NOMO-1 (cell line): ENCODE measurements around the gene PCSK2.

ENCODE experiments used
- DNase-seq, 2 experiments: peaks; one replicate each; lab custom pipeline; 2025; ENCODE audit not compliant: unreplicated experiment in 2 of 2; lab: John Stamatoyannopoulos, UW

PCSK2 gene

DNA sequence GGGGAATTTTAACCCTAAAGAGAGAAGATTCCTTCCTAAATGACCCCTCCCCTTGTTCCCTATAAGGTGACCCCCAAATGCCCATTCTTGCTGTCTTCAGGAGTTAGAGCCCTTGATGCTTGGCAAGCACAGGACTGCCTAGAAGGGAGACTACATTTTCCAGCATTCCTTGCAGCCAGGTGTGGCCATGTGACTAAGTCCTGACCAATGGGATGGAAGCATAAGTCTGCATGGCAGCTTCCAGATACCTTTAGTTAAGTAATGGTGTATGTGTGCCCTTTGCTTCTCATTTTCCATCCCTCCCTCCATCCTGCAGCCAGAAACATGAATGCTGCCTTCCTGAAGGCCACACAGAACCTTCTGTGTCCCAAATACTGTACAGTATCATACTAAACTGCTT, 298.8 kb downstream of the PCSK2 start:
- DNase-seq: no peak

DNA sequence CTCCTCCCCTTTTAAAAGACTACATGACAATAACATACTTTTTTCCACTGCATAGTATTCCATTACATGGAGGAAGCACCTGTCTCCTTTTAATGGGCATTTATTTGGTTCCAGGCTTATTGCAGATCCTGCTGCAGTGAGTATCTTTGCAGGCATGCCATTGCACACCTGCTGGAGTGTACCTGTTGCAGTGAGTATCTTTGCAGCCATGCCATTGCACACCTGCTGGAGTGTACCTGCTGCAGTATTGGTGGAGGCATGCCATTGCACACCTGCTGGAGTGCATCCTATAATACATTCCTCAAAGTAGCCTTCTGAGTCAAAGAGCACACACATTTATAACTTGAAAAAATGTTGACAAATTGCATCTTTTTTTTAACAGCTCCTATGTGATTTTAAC, 302.7 kb downstream of the PCSK2 start:
- no peak for DNase-seq

DNA sequence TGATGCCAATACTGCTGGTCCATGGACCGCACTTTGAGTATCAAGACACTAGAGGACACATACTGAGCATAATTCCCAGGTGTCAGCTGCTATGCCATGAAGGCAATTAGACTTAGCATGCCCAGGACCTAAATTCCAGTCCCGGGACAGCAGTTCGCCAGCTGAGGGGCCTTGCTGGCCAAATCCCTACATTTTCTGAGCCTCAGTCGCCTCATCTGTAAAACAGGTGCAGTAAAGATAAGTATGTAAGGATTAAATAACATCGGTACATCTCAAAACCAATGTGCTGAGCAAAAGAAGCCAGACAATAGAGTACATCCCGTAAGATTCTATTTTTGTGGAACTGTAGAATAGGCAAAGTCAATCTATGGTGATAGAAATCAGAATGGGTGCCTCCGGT, 303.3 kb downstream of the PCSK2 start:
- no peak for DNase-seq

DNA sequence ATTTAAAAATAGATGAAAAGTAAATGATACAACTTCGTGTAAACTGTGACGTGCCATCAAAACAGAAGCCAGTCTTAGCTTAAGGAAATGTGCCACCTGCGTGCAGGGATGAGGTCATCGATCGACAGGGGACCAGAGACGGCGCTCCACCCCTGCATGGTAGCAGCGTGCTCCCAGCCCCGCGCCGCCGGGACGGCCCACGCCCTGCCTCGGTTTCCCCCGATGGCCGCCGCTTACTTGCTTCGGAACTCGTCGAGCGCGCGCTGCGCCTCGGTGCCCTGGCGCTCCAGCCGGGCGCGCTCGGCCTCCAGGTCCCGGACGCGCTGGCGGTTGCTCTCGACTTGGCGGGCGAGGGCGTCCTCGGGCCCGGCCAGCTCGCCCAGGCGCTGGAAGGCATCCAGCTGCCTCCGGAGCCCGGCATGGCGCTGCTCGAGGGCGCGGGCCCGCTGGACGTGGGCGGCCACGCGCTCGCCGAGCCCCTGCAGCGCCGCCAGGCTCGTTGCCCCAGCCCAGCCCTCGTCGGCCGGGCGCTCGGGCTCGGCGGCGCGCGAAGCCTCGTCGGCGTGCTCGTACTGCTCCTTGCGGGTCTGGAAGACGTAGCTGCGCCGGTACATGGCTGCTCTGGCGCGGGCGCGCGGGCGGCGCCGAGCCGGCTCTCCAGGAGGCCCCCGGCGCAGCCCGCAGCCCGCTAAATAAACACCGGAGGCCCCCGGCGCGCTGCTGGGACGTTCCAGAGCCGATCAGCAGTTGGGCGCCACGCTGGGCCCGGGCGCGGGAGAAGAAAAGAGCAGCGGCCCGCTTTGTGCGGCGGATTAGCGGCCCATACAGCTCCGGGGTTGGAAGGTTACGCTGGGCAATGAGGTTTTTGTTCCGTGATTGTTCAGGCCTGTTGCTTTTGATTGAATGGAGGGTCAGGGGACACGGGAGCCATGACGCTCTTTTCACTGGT, 304.1 kb downstream of the PCSK2 start, which contains the start of gene BFSP1:
Gene BFSP1 (minus strand): TSS at position 664 of the 949 bp plus-strand sequence. CDS start 50 bp downstream, at position 614.
- DNase-seq: peak; percentile 14 to 39

DNA sequence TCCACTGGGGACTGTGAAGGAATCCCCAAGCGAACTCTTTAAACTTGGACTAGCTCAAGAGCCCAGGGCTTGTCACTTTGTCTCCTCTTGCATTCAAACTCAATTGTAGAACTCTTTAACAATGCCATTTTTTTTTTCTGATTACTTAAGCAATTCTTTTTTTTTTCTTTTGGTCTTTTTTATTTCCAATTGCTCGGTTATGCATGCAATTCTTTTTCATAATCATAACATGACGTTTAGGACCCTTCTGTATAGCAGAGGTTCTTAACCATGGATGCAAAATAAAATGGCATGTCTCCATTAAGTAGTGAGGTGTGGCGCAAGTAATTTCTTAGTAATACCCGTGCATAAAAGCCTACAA, 304.8 kb downstream of the PCSK2 start:
- DNase-seq: no peak

DNA sequence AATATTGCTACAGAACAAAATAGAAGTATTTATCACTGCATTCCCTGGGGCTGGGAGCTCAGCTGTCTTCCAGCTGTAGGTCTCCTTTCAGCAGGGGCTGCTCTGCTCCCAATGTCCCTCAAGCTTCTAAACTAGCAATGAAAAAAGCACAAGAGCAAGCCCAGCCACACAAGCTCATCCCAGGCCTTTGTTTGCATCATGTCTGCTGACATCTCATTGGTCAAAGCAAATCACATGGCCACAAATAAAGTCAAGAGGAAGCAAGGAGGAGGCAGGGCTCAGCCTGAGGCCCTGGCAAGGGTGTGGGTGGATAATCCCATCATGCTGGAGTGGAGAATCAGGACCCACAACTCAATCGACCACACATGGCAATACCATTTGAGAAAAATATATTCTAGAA, 306.6 kb downstream of the PCSK2 start:
- peak in 1 of 2 experiments; percentile 20 for DNase-seq

DNA sequence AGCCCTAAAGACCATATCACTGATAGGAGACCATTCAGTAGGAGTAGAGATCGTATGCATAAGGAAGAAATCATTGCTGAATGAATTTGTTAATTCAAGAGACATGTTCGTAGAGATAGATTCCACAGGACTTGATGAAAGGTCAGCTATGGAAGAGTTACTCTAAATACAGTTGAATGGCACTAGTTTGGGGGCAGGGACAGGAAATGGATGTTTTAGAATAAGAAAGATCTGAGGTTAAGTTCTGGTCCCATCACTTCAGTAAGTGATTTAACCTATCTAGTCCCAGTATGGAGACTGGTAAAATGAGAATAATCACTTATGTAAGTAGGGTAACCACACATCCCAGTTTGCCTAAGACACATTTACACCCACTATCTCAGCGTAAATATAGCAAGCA, 307.2 kb downstream of the PCSK2 start:
- no peak for DNase-seq
